Embryonic facial prominence (tissue), 1 donor: Measurements from ENCODE around the gene MBNL1.
"Not testable (repeated sequence)": the region's sequence is repeated elsewhere in the genome, so short reads cannot be mapped to it uniquely, and the experiment has no call there.

Experiments used
- DNase-seq: peaks from one replicate; pipeline ENCODE4 v3.0.0-alpha.2; 2016; ENCODE audit errors: extremely low spot score

MBNL1 gene

GRCh38 chr3:152377184-152377570, 108.4 kb downstream of the MBNL1 start:
- DNase-seq, result no peak

- DNase-seq, result no peak
These were observed 110.8 kb downstream of the MBNL1 start for GRCh38 chr3:152379415-152380042.

GRCh38 chr3:152380043-152380442, 111.3 kb downstream of the MBNL1 start:
- DNase-seq, result no peak

GRCh38 chr3:152381881-152382295, 113.2 kb downstream of the MBNL1 start:
- no peak for DNase-seq

GRCh38 chr3:152382312-152383135, 113.8 kb downstream of the MBNL1 start:
- no peak for DNase-seq

- DNase-seq, result no peak
These were observed 114.4 kb downstream of the MBNL1 start for GRCh38 chr3:152383136-152383606.

- no peak for DNase-seq
These were observed 115.7 kb downstream of the MBNL1 start for GRCh38 chr3:152384412-152384811.

- DNase-seq, result no peak
These were observed 117.0 kb downstream of the MBNL1 start for GRCh38 chr3:152385761-152386160.

GRCh38 chr3:152386208-152386607, 117.5 kb downstream of the MBNL1 start:
- DNase-seq, result no peak

GRCh38 chr3:152388631-152389030, 119.9 kb downstream of the MBNL1 start:
- no peak for DNase-seq

- DNase-seq, result no peak
These were observed 120.7 kb downstream of the MBNL1 start for GRCh38 chr3:152389316-152389934.

GRCh38 chr3:152390647-152391046, 121.9 kb downstream of the MBNL1 start:
- no peak for DNase-seq

- DNase-seq, result no peak
These were observed 122.9 kb downstream of the MBNL1 start for GRCh38 chr3:152391671-152392070.

GRCh38 chr3:152392272-152392880, 123.6 kb downstream of the MBNL1 start:
- DNase-seq, result no peak

- no peak for DNase-seq
These were observed 125.5 kb downstream of the MBNL1 start for GRCh38 chr3:152394246-152394645.

- no peak for DNase-seq
These were observed 127.0 kb downstream of the MBNL1 start for GRCh38 chr3:152395764-152396163.

- no peak for DNase-seq
These were observed 128.1 kb downstream of the MBNL1 start for GRCh38 chr3:152396867-152397266.

- DNase-seq, result not testable (repeated sequence)
These were observed 128.6 kb downstream of the MBNL1 start for GRCh38 chr3:152397348-152397747.

GRCh38 chr3:152398495-152398894, 129.8 kb downstream of the MBNL1 start:
- no peak for DNase-seq

GRCh38 chr3:152399374-152399773, 130.6 kb downstream of the MBNL1 start:
- DNase-seq, result no peak

- DNase-seq, result no peak
These were observed 132.2 kb downstream of the MBNL1 start for GRCh38 chr3:152400887-152401286.
